Dermis microvascular lymphatic vessel endothelial cell (primary cell): ENCODE results near the gene B3GNT5. TPM values are rescaled to one million over a fixed set of nuclear protein-coding genes. Genes with fewer than 3 reads are reported as not detected.
A peak's percentile ranks its signal among the peaks of the same experiment; 100 is the strongest.

Experiments used
- DNase-seq, 2 donors: peaks; one replicate each; pipeline versions ENCODE4 v3.0.0 to v3.0.0-alpha.2; 2010; ENCODE audit warnings: low read depth in 2 of 2
- total RNA-seq: library from RNA; depleted of rRNA; stranded (reverse); fragments of >200 nt; gene quantifications from 2 replicates; pipeline ENCODE4 v1.2.1, GENCODE V29; 2014

The B3GNT5 gene
- total RNA-seq, 1 donor from 2014 or later, result 25.2 TPM

DNA sequence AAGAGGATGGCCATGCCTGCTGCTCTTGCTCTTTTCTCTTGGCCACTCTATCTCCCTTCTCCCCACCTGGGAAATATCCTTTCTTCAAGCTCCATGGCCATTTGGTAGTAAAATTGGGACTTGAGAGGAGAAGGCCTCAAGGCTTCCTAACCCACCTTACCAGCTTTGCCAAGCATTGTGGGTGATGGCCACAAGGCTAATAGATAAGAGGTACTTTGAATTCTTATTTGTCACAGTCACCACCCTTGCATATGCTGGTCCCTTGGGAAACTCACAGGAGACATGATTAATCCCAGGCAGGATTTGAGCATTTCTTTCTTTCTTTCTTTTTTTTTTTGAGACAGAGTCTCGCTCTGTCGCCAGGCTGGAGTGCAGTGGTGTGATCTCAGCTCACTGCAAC lies 37.2 kb downstream of the B3GNT5 start:
- no peak for DNase-seq

GRCh38 chr3:183291497-183292031 lies 38.5 kb downstream of the B3GNT5 start:
- peak in 1 of 2 donors; percentile 52 for DNase-seq

DNA sequence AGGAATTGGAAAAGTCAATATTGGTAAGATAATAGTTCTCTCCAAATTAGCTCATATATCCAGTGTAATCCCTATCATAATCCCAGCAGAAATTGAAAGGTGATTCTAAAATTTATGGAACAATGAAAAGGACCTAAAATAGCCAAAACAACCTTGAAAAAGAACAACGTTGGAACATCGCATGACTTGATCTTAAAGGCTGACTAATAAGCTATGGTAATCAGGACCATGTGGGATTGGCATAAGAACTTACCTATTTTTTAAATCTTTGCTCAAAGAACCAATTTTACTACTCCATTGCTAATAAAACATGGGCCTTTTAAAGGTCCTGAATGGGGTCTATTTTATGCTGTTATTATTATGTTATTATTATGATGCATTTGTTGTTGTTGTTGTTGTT lies 40.9 kb downstream of the B3GNT5 start:
- no peak for DNase-seq

DNA sequence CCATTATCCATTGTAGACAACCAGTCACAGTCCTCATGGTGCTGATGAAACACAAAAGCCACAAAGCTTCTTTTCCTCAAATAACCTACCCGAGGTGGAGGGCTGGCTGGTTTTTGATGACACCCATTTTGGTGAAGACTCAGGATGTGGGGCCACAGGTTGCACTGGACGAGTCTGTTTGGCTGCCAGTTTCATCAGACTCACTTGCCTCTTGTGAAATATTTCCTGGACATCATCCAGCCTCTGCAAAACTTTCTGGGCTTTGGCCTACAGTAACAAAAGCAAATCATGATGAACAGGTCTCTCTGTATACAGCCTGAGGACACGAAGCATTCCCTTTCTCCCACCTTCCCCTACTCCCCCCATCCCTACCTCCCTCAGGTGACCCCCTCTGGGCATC lies 42.2 kb downstream of the B3GNT5 start:
- peak; percentile 43 to 90 for DNase-seq

DNA sequence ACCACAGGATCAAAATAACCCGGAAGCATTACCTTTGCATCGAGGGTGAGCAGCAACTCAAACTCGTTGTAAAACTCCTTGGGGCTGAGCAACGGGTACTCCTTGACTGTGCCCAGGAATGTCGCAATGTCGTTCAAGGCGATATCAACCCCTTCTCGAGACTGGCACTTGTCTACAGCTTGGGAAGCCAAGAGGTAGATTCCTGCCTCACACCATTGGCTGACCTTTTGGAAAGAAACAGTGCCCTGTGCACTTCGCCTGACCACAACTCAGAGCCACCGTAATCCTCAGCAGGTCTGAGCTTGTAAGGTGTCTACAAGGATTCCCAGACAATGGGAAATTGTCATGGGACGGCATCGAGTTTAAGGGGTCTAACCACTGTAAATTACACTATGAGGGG lies 43.9 kb downstream of the B3GNT5 start:
- DNase-seq, result no peak

GRCh38 chr3:183298701-183299153 lies 45.7 kb downstream of the B3GNT5 start:
- DNase-seq, result peak in 1 of 2 donors; percentile 43

- DNase-seq, result no peak
These were observed 46.9 kb downstream of the B3GNT5 start for GRCh38 chr3:183299976-183300375.

- no peak for DNase-seq
These were observed 48.0 kb downstream of the B3GNT5 start for GRCh38 chr3:183300996-183301562.

GRCh38 chr3:183301937-183302580 lies 49.0 kb downstream of the B3GNT5 start:
- no peak for DNase-seq

DNA sequence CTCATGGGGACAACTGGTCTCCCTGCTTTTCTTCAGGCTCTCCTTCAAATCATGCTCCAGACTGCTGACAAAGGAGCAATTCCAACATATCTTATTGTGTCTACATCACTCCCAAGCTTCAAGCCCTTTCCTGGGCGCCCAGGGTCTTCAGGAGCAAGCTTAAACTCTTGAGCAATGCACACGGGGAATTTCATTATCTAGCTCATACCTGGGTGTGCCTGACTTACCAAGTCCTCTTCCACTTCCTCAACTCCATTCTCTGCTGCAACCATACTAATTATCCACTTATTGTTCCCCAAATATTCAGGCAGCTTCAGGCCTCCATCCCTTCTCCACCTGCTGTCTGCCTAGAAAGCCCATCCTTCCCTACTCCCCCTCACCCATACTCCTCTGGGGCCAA lies 50.6 kb downstream of the B3GNT5 start:
- no peak for DNase-seq

DNA sequence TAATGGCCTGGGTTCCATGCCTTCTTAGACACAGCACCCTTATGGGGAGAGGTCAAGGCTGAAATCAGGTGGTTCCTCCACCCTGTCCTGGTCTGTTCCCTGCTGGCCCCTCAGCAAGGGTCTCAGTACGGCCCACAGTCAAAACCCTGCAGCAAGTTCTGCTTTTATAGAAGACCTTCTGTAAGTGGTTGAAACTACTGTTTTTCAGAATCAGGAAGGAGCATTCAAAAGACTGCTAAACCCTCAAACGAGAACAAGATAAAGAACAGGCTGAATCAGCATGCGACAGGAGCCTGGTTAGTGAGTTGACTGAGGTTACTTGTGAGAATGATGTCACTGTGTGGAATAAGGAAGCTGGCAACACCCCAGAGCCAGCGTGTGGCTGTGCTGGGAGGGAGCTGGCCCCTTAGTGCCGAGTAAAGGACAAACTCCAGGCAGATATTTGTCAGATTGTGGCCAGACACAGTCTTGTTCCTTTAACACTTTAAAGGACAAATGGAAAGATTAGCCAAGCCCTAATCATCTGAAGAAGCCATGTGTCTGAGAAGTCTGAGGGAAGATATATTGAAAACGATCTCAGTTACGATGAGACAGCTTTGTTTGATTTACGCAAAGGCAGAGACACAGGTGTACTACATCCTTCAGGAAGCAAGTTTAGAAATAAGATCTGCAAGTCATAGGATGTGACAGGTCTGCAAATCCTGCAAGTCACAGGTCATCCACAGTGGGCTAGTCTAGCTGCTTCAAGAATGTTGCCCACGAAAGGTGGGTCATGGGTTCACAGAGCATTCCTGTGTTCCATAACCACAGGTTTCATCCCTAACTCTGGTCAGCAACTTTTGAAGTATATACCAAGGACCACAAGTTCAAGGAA lies 54.0 kb downstream of the B3GNT5 start:
- DNase-seq, result peak in 1 of 2 donors; percentile 27

DNA sequence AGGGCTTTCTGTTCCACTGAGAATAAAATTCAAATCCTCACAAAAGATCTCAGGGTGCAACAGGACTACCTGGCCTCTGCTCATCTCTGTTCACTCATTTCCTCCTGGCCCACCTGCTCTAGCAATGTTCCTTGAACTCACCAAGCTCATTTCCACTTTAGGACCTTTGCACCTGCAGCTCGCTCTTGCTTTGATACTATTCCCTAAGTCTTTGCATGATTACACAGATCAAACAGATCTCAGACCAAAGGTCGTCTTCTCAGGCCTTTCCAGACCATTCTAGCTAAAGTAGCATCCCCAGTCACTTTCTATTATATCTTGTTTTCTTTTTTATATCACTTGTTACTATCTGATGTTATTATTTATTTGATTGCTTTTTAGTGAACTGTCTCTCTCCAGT lies 54.7 kb downstream of the B3GNT5 start:
- no peak for DNase-seq

DNA sequence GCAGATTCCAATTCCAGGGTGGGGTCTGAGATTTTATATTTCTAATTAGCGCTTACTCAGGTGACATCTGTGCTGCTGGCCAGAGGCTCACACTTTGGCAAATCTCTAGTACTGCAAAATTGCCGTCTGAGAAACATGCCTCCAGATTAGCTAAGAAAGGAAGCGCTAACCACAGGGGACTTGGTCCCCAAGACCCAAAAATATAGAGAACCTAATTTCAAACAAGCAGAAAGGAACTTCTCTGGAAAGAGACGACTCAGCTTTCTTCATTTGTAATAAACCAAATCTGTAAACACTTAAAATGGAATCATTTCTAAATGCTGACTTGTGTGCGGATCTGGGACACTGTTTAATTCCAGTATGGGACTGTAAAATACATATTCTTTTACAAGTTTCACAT lies 55.7 kb downstream of the B3GNT5 start:
- no peak for DNase-seq

GRCh38 chr3:183309276-183309675 lies 56.2 kb downstream of the B3GNT5 start:
- DNase-seq, result no peak

DNA sequence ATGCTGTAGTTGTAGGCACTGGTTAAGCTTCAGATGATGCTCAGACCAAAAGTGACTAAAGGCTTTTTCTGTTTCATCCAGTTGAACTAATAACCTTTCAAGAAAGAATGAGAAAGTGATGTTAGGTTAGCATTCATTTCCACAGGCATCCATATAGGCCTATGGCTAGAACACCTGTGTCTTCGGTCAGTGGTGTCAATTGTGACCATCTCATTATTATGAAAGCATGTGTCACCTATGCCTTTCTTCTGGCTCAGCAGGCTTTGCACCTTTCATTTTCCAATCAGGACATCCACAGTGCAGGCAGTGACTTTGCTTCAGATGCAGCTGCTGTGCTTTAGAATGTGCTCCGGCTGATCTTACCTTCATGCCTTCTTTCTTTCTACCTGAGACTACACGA lies 57.9 kb downstream of the B3GNT5 start:
- DNase-seq, result no peak

DNA sequence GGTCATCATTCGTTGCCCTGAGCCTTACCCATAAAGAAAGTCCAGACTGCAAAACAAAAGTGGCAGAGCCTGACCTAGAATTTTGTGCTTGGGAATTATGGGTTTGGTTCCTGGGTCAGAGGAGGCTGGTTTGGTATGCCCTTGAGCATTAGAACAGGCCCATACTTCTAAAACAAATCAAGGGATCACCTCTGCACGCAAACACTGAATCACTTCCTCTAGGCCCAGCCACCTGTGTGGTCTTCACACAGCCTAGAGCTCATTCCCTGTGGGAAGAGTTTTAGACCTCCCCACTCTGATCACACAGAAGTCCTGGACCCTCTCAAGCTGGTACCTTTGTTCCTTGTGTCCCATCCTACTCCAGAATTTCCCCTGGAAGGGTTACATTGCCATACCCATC lies 59.4 kb downstream of the B3GNT5 start:
- DNase-seq, result no peak

GRCh38 chr3:183313351-183313750 lies 60.3 kb downstream of the B3GNT5 start:
- DNase-seq, result no peak

GRCh38 chr3:183313764-183314163 lies 60.7 kb downstream of the B3GNT5 start:
- DNase-seq, result no peak

GRCh38 chr3:183315739-183316138 lies 62.7 kb downstream of the B3GNT5 start:
- DNase-seq, result no peak

DNA sequence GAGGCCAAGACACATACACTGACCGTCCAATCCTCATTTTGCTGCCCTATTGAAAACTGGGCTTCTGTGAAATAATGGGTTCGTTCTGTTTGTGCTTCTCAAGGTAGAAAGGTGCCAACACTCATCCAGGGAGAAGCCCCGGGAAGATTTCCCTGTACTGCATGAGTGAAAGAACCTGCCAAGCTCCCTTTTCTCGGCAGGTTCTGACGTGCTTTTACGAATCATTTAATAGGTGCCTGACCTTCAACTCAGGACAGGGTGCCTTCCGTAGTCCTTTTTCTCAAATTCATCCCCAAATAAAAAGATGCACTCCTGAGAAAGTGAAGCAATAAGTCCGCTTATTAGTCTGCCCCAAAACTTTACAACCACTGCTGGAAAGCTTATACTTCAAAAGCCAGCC lies 64.2 kb downstream of the B3GNT5 start:
- DNase-seq, result no peak

GRCh38 chr3:183317886-183318865 lies 65.1 kb downstream of the B3GNT5 start:
- DNase-seq, result no peak
